ENCODE data around the gene TOMM20L. TPM values are rescaled to one million over a fixed set of nuclear protein-coding genes. Genes with fewer than 3 reads are reported as not detected.

The TOMM20L gene
- total RNA-seq, 1 experiment from 2014 or later: not detected

DNA sequence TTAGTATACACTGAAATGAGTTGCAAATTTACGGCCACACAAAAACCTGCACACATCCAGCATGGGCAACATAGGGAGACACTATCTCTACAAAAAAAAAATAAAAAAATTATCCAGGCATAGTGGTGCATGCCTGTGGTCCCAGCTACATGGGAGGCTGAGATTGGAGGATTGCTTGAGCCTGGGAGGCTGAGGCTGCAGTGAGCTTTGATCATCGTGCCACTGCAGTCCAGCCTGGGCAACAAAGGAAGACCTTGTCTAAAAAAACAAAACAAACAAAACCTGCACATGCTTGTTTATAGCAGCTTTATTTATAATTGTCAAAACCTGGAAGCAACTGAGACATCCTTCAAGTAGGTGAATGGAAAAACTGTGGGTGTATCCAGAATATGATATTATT is 4.9 kb upstream of the TOMM20L start:
- intact Hi-C loops (cut with micrococcal nuclease; ENCODE audit: unreplicated experiment): no loop called here
- no peak overlapping the region for H2AFZ ChIP-seq
- H3K79me2 ChIP-seq (ENCODE audit: low read depth): no peaks in the 10 kb centered on the region
- POLR2A ChIA-PET (ENCODE audit: unreplicated experiment): no interaction called here
- H3F3A ChIP-seq (ENCODE audit: insufficient read depth, low read depth): no peaks in the 10 kb centered on the region; the same call in 1 of the 2 replicates
- no TSS peak for BruUV-seq (replicated peaks)
- H3K36me3 ChIP-seq (ENCODE audit: low read depth): no peaks in the 10 kb centered on the region
- no peak overlapping the region for H3K4me3 ChIP-seq
- DNase-seq: no peak
- TF ChIP-seq CTCF (conservative IDR thresholded peaks at IDR 0.05): no peak
- no peak for TF ChIP-seq EZH2 (IDR thresholded peaks at IDR 0.05; ENCODE audit: low read depth)
- H3K9me2 ChIP-seq (ENCODE audit: insufficient read depth): no peaks in the 10 kb centered on the region
- no peaks in the 10 kb centered on the region for H4K20me1 ChIP-seq (ENCODE audit: insufficient read depth)
- no peaks in the 10 kb centered on the region for H3K4me1 ChIP-seq (replicated peaks; ENCODE audit: insufficient read depth)
- CTCF ChIA-PET: no interaction called here
- no peak overlapping the region for H3K4me2 ChIP-seq
- H3K9me3 ChIP-seq (ENCODE audit: insufficient read depth, low read depth): no peaks in the 10 kb centered on the region
- H3K27me3 ChIP-seq (ENCODE audit: insufficient read depth, low read depth): no peaks in the 10 kb centered on the region
- no peak overlapping the region for H3K27ac ChIP-seq

DNA sequence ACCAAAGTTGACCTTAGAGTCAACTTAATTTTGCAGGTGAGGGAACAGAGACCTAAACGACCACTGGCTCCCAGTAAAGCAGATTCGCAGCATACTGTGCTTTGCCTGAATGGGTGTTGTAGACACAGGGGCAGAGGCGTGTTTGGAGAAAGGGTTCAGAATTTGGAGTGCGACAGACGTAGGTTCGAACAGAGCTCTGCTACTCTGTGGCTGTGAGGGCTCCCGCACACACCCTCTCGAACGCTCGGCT is 243 bp upstream of the TOMM20L start:
- H3K27ac ChIP-seq: no peak overlapping the region
- ChIA-PET POLR2A (ENCODE audit: unreplicated experiment) (no interaction called here), CTCF (no interaction called here)
- peaks cover 4% of the 10 kb centered on the region; the same call in 1 of the 2 replicates for H3F3A ChIP-seq (ENCODE audit: insufficient read depth, low read depth)
- intact Hi-C loops (cut with micrococcal nuclease; ENCODE audit: unreplicated experiment): no loop called here
- DNase-seq: no peak
- H3K4me2 ChIP-seq: peak overlapping the region; percentile 80
- H3K79me2 ChIP-seq (ENCODE audit: low read depth): no peaks in the 10 kb centered on the region
- H3K4me1 ChIP-seq (replicated peaks; ENCODE audit: insufficient read depth): no peaks in the 10 kb centered on the region
- no peaks in the 10 kb centered on the region for H4K20me1 ChIP-seq (ENCODE audit: insufficient read depth)
- H2AFZ ChIP-seq: peak overlapping the region; percentile 90
- BruUV-seq (replicated peaks): no TSS peak
- no peaks in the 10 kb centered on the region for H3K36me3 ChIP-seq (ENCODE audit: low read depth)
- no peaks in the 10 kb centered on the region for H3K9me3 ChIP-seq (ENCODE audit: insufficient read depth, low read depth)
- no peaks in the 10 kb centered on the region for H3K9me2 ChIP-seq (ENCODE audit: insufficient read depth)
- H3K27me3 ChIP-seq (ENCODE audit: insufficient read depth, low read depth): no peaks in the 10 kb centered on the region
- peak overlapping the region; percentile 65; the same call in 1 of the 2 replicates for H3K4me3 ChIP-seq
- TF ChIP-seq CTCF (conservative IDR thresholded peaks at IDR 0.05) (no peak; the same call in 1 of the 2 replicates), EZH2 (IDR thresholded peaks at IDR 0.05; ENCODE audit: low read depth) (no peak)

GRCh38 chr14:58397156-58397555 is 1.4 kb downstream of the TOMM20L start:
- H3K9me3 ChIP-seq (ENCODE audit: insufficient read depth, low read depth): no peaks in the 10 kb centered on the region
- intact Hi-C loops (cut with micrococcal nuclease; ENCODE audit: unreplicated experiment): no loop called here
- H3K4me1 ChIP-seq (replicated peaks; ENCODE audit: insufficient read depth): no peaks in the 10 kb centered on the region
- no peaks in the 10 kb centered on the region for H3K27me3 ChIP-seq (ENCODE audit: insufficient read depth, low read depth)
- no peaks in the 10 kb centered on the region for H3K36me3 ChIP-seq (ENCODE audit: low read depth)
- no peak overlapping the region for H3K4me3 ChIP-seq
- H2AFZ ChIP-seq: no peak overlapping the region
- no peaks in the 10 kb centered on the region for H4K20me1 ChIP-seq (ENCODE audit: insufficient read depth)
- BruUV-seq (replicated peaks): no TSS peak
- H3K9me2 ChIP-seq (ENCODE audit: insufficient read depth): no peaks in the 10 kb centered on the region
- no peak overlapping the region for H3K4me2 ChIP-seq
- no peak for DNase-seq
- H3K27ac ChIP-seq: no peak overlapping the region
- ChIA-PET POLR2A (ENCODE audit: unreplicated experiment) (no interaction called here), CTCF (no interaction called here)
- no peak for TF ChIP-seq CTCF (conservative IDR thresholded peaks at IDR 0.05)
- no peak for TF ChIP-seq EZH2 (IDR thresholded peaks at IDR 0.05; ENCODE audit: low read depth)
- H3K79me2 ChIP-seq (ENCODE audit: low read depth): no peaks in the 10 kb centered on the region
- peaks cover 4% of the 10 kb centered on the region; the same call in 1 of the 2 replicates for H3F3A ChIP-seq (ENCODE audit: insufficient read depth, low read depth)
